ENCODE results near the gene STK31.
"Not testable (repeated sequence)": the region's sequence is repeated elsewhere in the genome, so short reads cannot be mapped to it uniquely, and the experiment has no call there.

STK31 gene

GRCh38 chr7:23672033-23672432 is 38.0 kb upstream of the STK31 start:
- TF ChIP-seq CTCF (IDR thresholded peaks at IDR 0.05; ENCODE audit: low read depth, low read length, missing control alignments) = no peak
- in situ Hi-C loops (cut with HindIII; ENCODE audit: low pct_ligation_motif_present, low sequenced_read_pairs) = no loop called here
- H3K36me3 ChIP-seq (replicated peaks) = no peaks in the 10 kb centered on the region

GRCh38 chr7:23679898-23680413 is 30.1 kb upstream of the STK31 start, which contains the start of gene FAM221A:
TSS of gene FAM221A (plus strand) at chr7:23680199. CDS start at chr7:23680219, 20 bp downstream.
- Histone ChIP-seq H3K27ac (no peak within 1 kb of the TSS), H3K4me3 (ENCODE audit: low read depth, low read length) (peak within 1 kb of the TSS; percentile 66), H3K27me3 (replicated peaks) (no peaks in the 10 kb centered on the region), H3K36me3 (replicated peaks) (no peaks in the 10 kb centered on the region)
- in situ Hi-C loops (cut with HindIII; ENCODE audit: low pct_ligation_motif_present, low sequenced_read_pairs) = no loop called here
- DNase-seq = peak; percentile 60
- TF ChIP-seq CTCF (IDR thresholded peaks at IDR 0.05; ENCODE audit: low read depth, low read length, missing control alignments) = peak; percentile 69

More at GRCh38 chr7:23672033-23672432, 38.0 kb upstream of the STK31 start:
- no peak overlapping the region for H3K4me3 ChIP-seq (ENCODE audit: low read depth, low read length)
- H3K27ac ChIP-seq = no peak overlapping the region
- H3K27me3 ChIP-seq (replicated peaks) = no peaks in the 10 kb centered on the region
- no peak for DNase-seq

GRCh38 chr7:23680414-23681405 is 29.3 kb upstream of the STK31 start:
- no peaks in the 10 kb centered on the region for H3K27me3 ChIP-seq (replicated peaks)
- TF ChIP-seq CTCF (IDR thresholded peaks at IDR 0.05; ENCODE audit: low read depth, low read length, missing control alignments) = no peak
- peak; percentile 24 for DNase-seq
- in situ Hi-C loops (cut with HindIII; ENCODE audit: low pct_ligation_motif_present, low sequenced_read_pairs) = no loop called here
- H3K27ac ChIP-seq = no peak overlapping the region
- peak overlapping the region; percentile 66 for H3K4me3 ChIP-seq (ENCODE audit: low read depth, low read length)
- no peaks in the 10 kb centered on the region for H3K36me3 ChIP-seq (replicated peaks)

- H3K27ac ChIP-seq; H3K36me3 ChIP-seq (replicated peaks); H3K4me3 ChIP-seq (ENCODE audit: low read depth, low read length); in situ Hi-C loops (cut with HindIII; ENCODE audit: low pct_ligation_motif_present, low sequenced_read_pairs); DNase-seq; H3K27me3 ChIP-seq (replicated peaks): not testable (repeated sequence)
Observed at GRCh38 chr7:23684041-23684440, 26.0 kb upstream of the STK31 start.

- H3K27me3 ChIP-seq (replicated peaks) = no peaks in the 10 kb centered on the region
- H3K36me3 ChIP-seq (replicated peaks) = no peaks in the 10 kb centered on the region
- H3K4me3 ChIP-seq (ENCODE audit: low read depth, low read length) = no peak overlapping the region
- in situ Hi-C loops (cut with HindIII; ENCODE audit: low pct_ligation_motif_present, low sequenced_read_pairs) = no loop called here
- no peak overlapping the region for H3K27ac ChIP-seq
- no peak for TF ChIP-seq CTCF (IDR thresholded peaks at IDR 0.05; ENCODE audit: low read depth, low read length, missing control alignments)
- DNase-seq = no peak
Observed at GRCh38 chr7:23685731-23686130, 24.3 kb upstream of the STK31 start.

- no peak for TF ChIP-seq CTCF (IDR thresholded peaks at IDR 0.05; ENCODE audit: low read depth, low read length, missing control alignments)
- H3K36me3 ChIP-seq (replicated peaks) = no peaks in the 10 kb centered on the region
- in situ Hi-C loops (cut with HindIII; ENCODE audit: low pct_ligation_motif_present, low sequenced_read_pairs) = no loop called here
- no peak for DNase-seq
- H3K27ac ChIP-seq = no peak overlapping the region
- no peak overlapping the region for H3K4me3 ChIP-seq (ENCODE audit: low read depth, low read length)
- H3K27me3 ChIP-seq (replicated peaks) = no peaks in the 10 kb centered on the region
Observed at GRCh38 chr7:23687011-23687410, 23.0 kb upstream of the STK31 start.

All from brain microvascular endothelial cell (primary cell).